ENCODE results near the gene DYNC1LI1.

Gene DYNC1LI1

GRCh38 chr3:32487781-32488473 is 82.7 kb downstream of the DYNC1LI1 start:
- DNase-seq, result no peak

- DNase-seq, result no peak
These were observed 86.2 kb downstream of the DYNC1LI1 start for GRCh38 chr3:32484436-32484835.

- DNase-seq, result no peak
These were observed 86.9 kb downstream of the DYNC1LI1 start for GRCh38 chr3:32483772-32484171.

GRCh38 chr3:32482693-32483092 is 88.0 kb downstream of the DYNC1LI1 start:
- DNase-seq, result no peak

GRCh38 chr3:32481791-32482631 is 88.6 kb downstream of the DYNC1LI1 start:
- DNase-seq, result no peak

- DNase-seq, result no peak
These were observed 90.1 kb downstream of the DYNC1LI1 start for GRCh38 chr3:32480604-32481003.
